Neural crest cell (in vitro differentiated cells): ENCODE measurements around the gene CBFA2T2. TPM values are rescaled to one million over a fixed set of nuclear protein-coding genes. Genes with fewer than 3 reads are reported as not detected.
"Not testable (repeated sequence)": the region's sequence is repeated elsewhere in the genome, so short reads cannot be mapped to it uniquely, and the experiment has no call there.

Experiments
- DNase-seq: peaks from one replicate; pipeline ENCODE4 v3.0.0; 2021; ENCODE audit warnings: low read depth, mixed read lengths, low spot score
- H3K27ac Mint-ChIP-seq: one replicate; pipeline ENCODE4 v1.8.0; 2021; ENCODE audit warnings: mild to moderate bottlenecking, mixed read lengths; ENCODE audit not compliant: unreplicated experiment
- H3K27me3 Mint-ChIP-seq: 2 replicates; pipeline ENCODE4 v1.8.0; 2021; ENCODE audit warnings: low read depth, mild to moderate bottlenecking, mixed read lengths
- H3K36me3 Mint-ChIP-seq: 2 replicates; pipeline ENCODE4 v1.8.0; 2021; ENCODE audit warnings: low read depth, mild to moderate bottlenecking, mixed read lengths
- H3K4me1 Mint-ChIP-seq: 2 replicates; pipeline ENCODE4 v1.8.0; 2021; ENCODE audit warnings: mixed read lengths
- H3K4me3 Mint-ChIP-seq: one replicate; pipeline ENCODE4 v1.8.0; 2021; ENCODE audit warnings: mild to moderate bottlenecking, mixed read lengths
- H3K9me3 Mint-ChIP-seq: 2 replicates; pipeline ENCODE4 v1.8.0; 2021; ENCODE audit warnings: mixed read lengths
- total RNA-seq: library from RNA; stranded (reverse); gene quantifications from 2 replicates; pipeline ENCODE4 v1.2.1, GENCODE V29; 2021
- TF ChIP-seq, protein P1 (sequence below): fragments of 200-600 bp; sonication (generic); conservative IDR thresholded peaks from 2 replicates; pipeline ENCODE4 v1.5.0; 2021; ENCODE audit warnings: antibody characterized with exemption, mild to moderate bottlenecking

CBFA2T2 gene
- total RNA-seq, 1 donor from 2014 or later: 36.5 TPM

DNA sequence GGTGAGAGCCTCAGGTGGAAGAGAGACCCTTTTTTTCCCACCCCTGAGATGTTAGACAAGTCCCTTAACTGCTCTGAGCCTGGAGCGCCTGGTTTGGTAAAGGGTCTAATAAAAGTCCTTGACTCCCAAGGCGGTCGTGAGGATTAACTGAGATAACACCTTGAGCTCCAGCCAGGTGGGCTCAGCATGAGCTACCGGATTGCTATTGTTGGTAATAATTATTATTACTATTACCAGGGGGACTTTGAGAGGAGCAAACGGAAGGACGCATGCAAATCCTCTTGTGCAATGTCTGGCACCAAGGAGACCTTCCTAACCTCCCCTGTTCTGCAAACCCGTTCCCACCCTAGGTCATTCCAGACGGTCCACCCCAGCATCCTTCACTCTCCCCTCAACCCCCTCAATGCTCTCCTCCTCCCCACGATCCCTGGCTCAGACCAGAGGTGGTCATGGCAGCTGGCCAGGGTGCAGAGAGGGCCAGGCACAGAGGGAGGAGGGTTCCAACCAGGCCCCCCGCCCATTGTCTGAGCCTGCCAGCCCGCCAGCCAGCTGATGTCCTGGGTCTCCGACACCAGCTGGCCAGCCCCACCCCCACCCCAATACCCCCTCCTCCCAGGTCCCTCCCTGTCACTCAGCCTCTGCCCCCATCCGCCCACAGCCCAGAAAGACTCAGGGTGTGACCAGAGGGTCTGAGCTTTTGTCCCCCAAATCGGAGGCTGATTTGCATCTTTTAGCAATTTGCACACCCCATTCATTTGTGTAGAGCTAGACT is 14.3 kb upstream of the CBFA2T2 start:
- Mint-ChIP-seq H3K36me3 (no peaks in the 10 kb centered on the region), H3K4me1 (peaks cover 17% of the 10 kb centered on the region), H3K27ac (no peak overlapping the region), H3K4me3 (no peak overlapping the region), H3K9me3 (no peaks in the 10 kb centered on the region), H3K27me3 (peaks cover 8% of the 10 kb centered on the region)
- DNase-seq: no peak
- TF ChIP-seq, protein P1, sequence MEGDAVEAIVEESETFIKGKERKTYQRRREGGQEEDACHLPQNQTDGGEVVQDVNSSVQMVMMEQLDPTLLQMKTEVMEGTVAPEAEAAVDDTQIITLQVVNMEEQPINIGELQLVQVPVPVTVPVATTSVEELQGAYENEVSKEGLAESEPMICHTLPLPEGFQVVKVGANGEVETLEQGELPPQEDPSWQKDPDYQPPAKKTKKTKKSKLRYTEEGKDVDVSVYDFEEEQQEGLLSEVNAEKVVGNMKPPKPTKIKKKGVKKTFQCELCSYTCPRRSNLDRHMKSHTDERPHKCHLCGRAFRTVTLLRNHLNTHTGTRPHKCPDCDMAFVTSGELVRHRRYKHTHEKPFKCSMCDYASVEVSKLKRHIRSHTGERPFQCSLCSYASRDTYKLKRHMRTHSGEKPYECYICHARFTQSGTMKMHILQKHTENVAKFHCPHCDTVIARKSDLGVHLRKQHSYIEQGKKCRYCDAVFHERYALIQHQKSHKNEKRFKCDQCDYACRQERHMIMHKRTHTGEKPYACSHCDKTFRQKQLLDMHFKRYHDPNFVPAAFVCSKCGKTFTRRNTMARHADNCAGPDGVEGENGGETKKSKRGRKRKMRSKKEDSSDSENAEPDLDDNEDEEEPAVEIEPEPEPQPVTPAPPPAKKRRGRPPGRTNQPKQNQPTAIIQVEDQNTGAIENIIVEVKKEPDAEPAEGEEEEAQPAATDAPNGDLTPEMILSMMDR: no peak

- Mint-ChIP-seq H3K4me3 (no peak overlapping the region), H3K36me3 (no peaks in the 10 kb centered on the region), H3K4me1 (peaks cover 17% of the 10 kb centered on the region), H3K27ac (no peak overlapping the region), H3K27me3 (peaks cover 8% of the 10 kb centered on the region), H3K9me3 (no peaks in the 10 kb centered on the region)
- DNase-seq: no peak
- TF ChIP-seq, protein P1: no peak
Measured at GRCh38 chr20:33477386-33478234, 12.3 kb upstream of the CBFA2T2 start.

DNA sequence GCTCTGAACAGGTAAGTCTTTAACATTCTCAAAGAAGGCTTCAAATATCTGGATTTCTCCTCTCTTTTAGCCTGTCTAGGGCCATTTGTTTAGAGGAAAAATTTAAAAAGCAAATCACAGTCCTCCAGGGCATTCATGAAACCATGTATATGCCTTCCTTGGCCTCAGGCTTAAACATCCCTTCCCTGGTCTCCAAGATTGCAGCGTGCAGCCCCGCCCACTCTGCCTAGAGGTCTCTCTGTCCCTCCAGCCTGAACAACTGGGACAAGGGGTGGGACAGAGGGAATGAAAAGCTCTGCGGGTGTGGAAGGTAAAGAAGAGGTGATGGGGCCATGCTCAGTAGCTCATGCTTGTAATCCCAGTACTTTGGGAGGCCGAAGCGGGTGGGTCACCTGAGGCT is 9.8 kb upstream of the CBFA2T2 start:
- TF ChIP-seq, protein P1: no peak
- no peak overlapping the region for H3K27ac Mint-ChIP-seq
- DNase-seq: no peak
- H3K36me3 Mint-ChIP-seq: no peaks in the 10 kb centered on the region
- peaks cover 6% of the 10 kb centered on the region for H3K27me3 Mint-ChIP-seq
- no peak overlapping the region for H3K4me3 Mint-ChIP-seq
- no peaks in the 10 kb centered on the region for H3K9me3 Mint-ChIP-seq
- H3K4me1 Mint-ChIP-seq: peaks cover 12% of the 10 kb centered on the region

- TF ChIP-seq, protein P1: no peak
- no peak for DNase-seq
- Mint-ChIP-seq H3K9me3 (no peaks in the 10 kb centered on the region), H3K4me1 (no peaks in the 10 kb centered on the region), H3K4me3 (no peak overlapping the region), H3K36me3 (no peaks in the 10 kb centered on the region), H3K27me3 (no peaks in the 10 kb centered on the region), H3K27ac (no peak overlapping the region)
Measured at GRCh38 chr20:33481431-33481941, 8.4 kb upstream of the CBFA2T2 start.

DNA sequence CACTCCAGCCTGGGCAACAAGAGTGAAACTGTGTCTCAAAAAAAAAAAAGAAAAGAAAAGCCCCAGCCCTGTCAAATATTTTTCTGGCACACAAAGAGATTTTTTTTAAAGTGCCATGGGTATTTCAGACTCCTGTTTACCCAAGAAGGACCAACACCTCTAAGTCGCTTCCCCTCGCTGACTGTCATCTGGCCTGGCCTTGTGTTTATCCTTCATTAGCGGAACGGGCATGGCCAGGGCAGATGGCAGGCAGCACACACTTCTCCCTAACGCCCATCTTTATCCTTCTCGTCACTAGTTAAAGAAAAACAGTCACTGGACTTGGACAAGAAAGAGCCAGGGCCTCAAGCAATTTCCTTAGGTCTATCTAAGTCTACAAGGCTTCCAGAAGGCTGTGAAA is 7.3 kb upstream of the CBFA2T2 start:
- Mint-ChIP-seq H3K4me1 (no peaks in the 10 kb centered on the region), H3K36me3 (no peaks in the 10 kb centered on the region)

DNA sequence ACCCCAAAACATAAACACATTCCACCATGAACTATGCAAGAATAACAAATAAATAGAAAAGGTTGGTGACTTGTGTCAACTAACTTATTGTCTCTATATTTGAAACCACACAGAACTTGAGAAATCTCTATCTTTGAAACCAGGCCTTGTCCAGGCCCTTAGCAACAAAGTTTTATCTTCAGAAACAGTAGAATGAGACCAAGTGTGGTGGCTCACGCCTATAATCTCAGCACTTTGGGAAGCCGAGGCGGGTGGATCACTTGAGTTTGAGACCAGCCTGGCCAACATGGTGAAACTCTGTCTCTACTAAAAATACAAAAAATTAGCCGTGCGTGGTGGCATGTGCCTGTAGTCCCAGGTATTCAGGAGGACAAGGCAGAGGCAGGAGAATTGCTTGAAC is 6.7 kb upstream of the CBFA2T2 start:
- not testable (repeated sequence) for H3K27ac Mint-ChIP-seq, H3K9me3 Mint-ChIP-seq, DNase-seq

More for the DNA sequence above, 7.3 kb upstream of the CBFA2T2 start:
- H3K27ac Mint-ChIP-seq: no peak overlapping the region
- DNase-seq: no peak
- no peak overlapping the region for H3K4me3 Mint-ChIP-seq
- H3K9me3 Mint-ChIP-seq: no peaks in the 10 kb centered on the region
- H3K27me3 Mint-ChIP-seq: no peaks in the 10 kb centered on the region
- TF ChIP-seq, protein P1: no peak

More for the DNA sequence above, 6.7 kb upstream of the CBFA2T2 start:
- H3K27me3 Mint-ChIP-seq, H3K4me3 Mint-ChIP-seq, H3K36me3 Mint-ChIP-seq, H3K4me1 Mint-ChIP-seq: not testable (repeated sequence)
